HepG2 (cell line): Measurements from ENCODE around the gene SLBP. TPM values are rescaled to one million over a fixed set of nuclear protein-coding genes. Genes with fewer than 3 reads are reported as not detected.

Experiments
- GFI1 ChIP-seq: sonication (generic); formaldehyde crosslinking; IDR thresholded peaks from 2 replicates; pipeline ENCODE4 v1.5.0; 2020; ENCODE audit warnings: missing genetic modification reagents, mild to moderate bottlenecking, borderline replicate concordance
- GPN1 ChIP-seq: sonication (generic); formaldehyde crosslinking; IDR thresholded peaks from 2 replicates; pipeline ENCODE4 v1.5.1; 2020; ENCODE audit warnings: missing genetic modification reagents, borderline replicate concordance
- GTF2F1 ChIP-seq: fragments of 150-350 bp; IDR thresholded peaks from 2 replicates; pipeline ENCODE4 v1.6.1; 2014; ENCODE audit warnings: low read length
- HDAC1 ChIP-seq: sonication (generic); formaldehyde crosslinking; IDR thresholded peaks from 2 replicates; pipeline ENCODE4 v1.5.1; 2020; ENCODE audit warnings: mild to moderate bottlenecking, missing genetic modification reagents
- IRF1 ChIP-seq: sonication (generic); formaldehyde crosslinking; IDR thresholded peaks from 2 replicates; pipeline ENCODE4 v1.4.0; 2020; ENCODE audit warnings: low read depth, mild to moderate bottlenecking, missing genetic modification reagents
- MAX ChIP-seq: IDR thresholded peaks from 2 replicates; pipeline ENCODE4 v1.6.1; 2012; ENCODE audit warnings: inconsistent platforms
- MTF1 ChIP-seq: sonication (generic); formaldehyde crosslinking; IDR thresholded peaks from 2 replicates; pipeline ENCODE4 v1.5.0; 2020; ENCODE audit warnings: missing genetic modification reagents
- MXD4 ChIP-seq: IDR thresholded peaks from 2 replicates; pipeline ENCODE4 v1.6.1; 2016; ENCODE audit warnings: mild to moderate bottlenecking, missing biosample characterization, missing genetic modification reagents
- MZF1 ChIP-seq: sonication (generic); formaldehyde crosslinking; IDR thresholded peaks from 2 replicates; pipeline ENCODE4 v1.8.1; 2023; ENCODE audit warnings: mild to moderate bottlenecking, missing genetic modification reagents, borderline replicate concordance
- NFRKB ChIP-seq: fragments of 450-650 bp; IDR thresholded peaks from 2 replicates; pipeline ENCODE4 v1.6.1; 2017
- NRL ChIP-seq: sonication (generic); formaldehyde crosslinking; IDR thresholded peaks from 2 replicates; pipeline ENCODE4 v1.5.0; 2020; ENCODE audit warnings: missing genetic modification reagents, mild to moderate bottlenecking, moderate library complexity, borderline replicate concordance
- STAT5B ChIP-seq: sonication (generic); formaldehyde crosslinking; IDR thresholded peaks from 2 replicates; pipeline ENCODE4 v1.4.0; 2020; ENCODE audit warnings: missing genetic modification reagents
- TBL1XR1 ChIP-seq: fragments of 150-350 bp; IDR thresholded peaks from 2 replicates; pipeline ENCODE4 v1.6.1; 2014; ENCODE audit warnings: borderline replicate concordance, low read length; ENCODE audit not compliant: partially characterized antibody
- TEAD2 ChIP-seq: sonication (generic); formaldehyde crosslinking; IDR thresholded peaks from 2 replicates; pipeline ENCODE4 v1.9.0; 2021; ENCODE audit warnings: missing genetic modification reagents
- YEATS4 ChIP-seq: sonication (generic); formaldehyde crosslinking; IDR thresholded peaks from 2 replicates; pipeline ENCODE4 v1.4.0; 2020; ENCODE audit warnings: missing genetic modification reagents, borderline replicate concordance
- ZFP37 ChIP-seq: sonication (generic); formaldehyde crosslinking; IDR thresholded peaks from 2 replicates; pipeline ENCODE4 v1.4.0; 2020; ENCODE audit warnings: missing genetic modification reagents, borderline replicate concordance
- ZNF263 ChIP-seq: sonication (generic); formaldehyde crosslinking; IDR thresholded peaks from 2 replicates; pipeline ENCODE4 v1.4.0; 2020; ENCODE audit warnings: missing genetic modification reagents
- ZNF496 ChIP-seq: sonication (generic); formaldehyde crosslinking; IDR thresholded peaks from 2 replicates; pipeline ENCODE4 v1.8.1; 2023; ENCODE audit warnings: mild to moderate bottlenecking, moderate library complexity, missing genetic modification reagents; ENCODE audit not compliant: insufficient replicate concordance
- ZNF615 ChIP-seq: sonication (generic); formaldehyde crosslinking; IDR thresholded peaks from 2 replicates; pipeline ENCODE4 v1.5.0; 2020; ENCODE audit warnings: mild to moderate bottlenecking, missing genetic modification reagents, borderline replicate concordance
- ZNF788 ChIP-seq: sonication (generic); formaldehyde crosslinking; IDR thresholded peaks from 2 replicates; pipeline ENCODE4 v1.5.0; 2020; ENCODE audit warnings: mild to moderate bottlenecking, missing genetic modification reagents, borderline replicate concordance
- ZSCAN25 ChIP-seq: sonication (generic); formaldehyde crosslinking; IDR thresholded peaks from 2 replicates; pipeline ENCODE4 v1.8.0; 2022; ENCODE audit warnings: mild to moderate bottlenecking, missing genetic modification reagents
- polyA plus RNA-seq, 8 experiments: library from polyadenylated mRNA; depleted of rRNA in 3 of 8; stranded (reverse) in 7 of 8; unstranded in 1 of 8; fragments of >200 nt; fragmentation: Illumina TruSeq in 4 of 8; extraction: Trizol in 4 of 8; gene quantifications; 2 replicates each; pipeline versions ENCODE4 v1.2.1 to v1.2.3, GENCODE V29; 2011 to 2016; ENCODE audit warnings: low read depth in 4 of 8, missing spikeins in 1 of 8, mixed read lengths in 1 of 8; ENCODE audit not compliant: insufficient read depth in 1 of 8
- total RNA-seq, 5 experiments: library from RNA; depleted of rRNA; stranded (reverse); fragments of >200 nt; fragmentation: Illumina TruSeq; extraction: Trizol; gene quantifications; 2 replicates each; pipeline ENCODE4 v1.2.3, GENCODE V29; 2016; ENCODE audit warnings: low read depth in 1 of 5
- TF ChIP-seq, protein P1 (sequence below): sonication (generic); formaldehyde crosslinking; IDR thresholded peaks from 2 replicates; pipeline ENCODE4 v1.4.0; 2020; ENCODE audit warnings: mild to moderate bottlenecking, missing genetic modification reagents
- TF ChIP-seq, protein P2 (sequence below): IDR thresholded peaks from 2 replicates; pipeline ENCODE4 v1.6.1; 2016
- TF ChIP-seq, protein P3 (sequence below): sonication (generic); formaldehyde crosslinking; IDR thresholded peaks from 2 replicates; pipeline ENCODE4 v1.5.0; 2020; ENCODE audit warnings: mild to moderate bottlenecking, missing genetic modification reagents, borderline replicate concordance
- TF ChIP-seq, protein P4 (sequence below): sonication (generic); formaldehyde crosslinking; IDR thresholded peaks from 2 replicates; pipeline ENCODE4 v1.4.0; 2020; ENCODE audit warnings: missing genetic modification reagents, borderline replicate concordance

Gene SLBP
- total and polyA plus RNA-seq, 2 of the 13 experiments (the other 11 are each of a cell fraction or from before 2014, with no cell fraction given) = 43.9 to 104 TPM

DNA sequence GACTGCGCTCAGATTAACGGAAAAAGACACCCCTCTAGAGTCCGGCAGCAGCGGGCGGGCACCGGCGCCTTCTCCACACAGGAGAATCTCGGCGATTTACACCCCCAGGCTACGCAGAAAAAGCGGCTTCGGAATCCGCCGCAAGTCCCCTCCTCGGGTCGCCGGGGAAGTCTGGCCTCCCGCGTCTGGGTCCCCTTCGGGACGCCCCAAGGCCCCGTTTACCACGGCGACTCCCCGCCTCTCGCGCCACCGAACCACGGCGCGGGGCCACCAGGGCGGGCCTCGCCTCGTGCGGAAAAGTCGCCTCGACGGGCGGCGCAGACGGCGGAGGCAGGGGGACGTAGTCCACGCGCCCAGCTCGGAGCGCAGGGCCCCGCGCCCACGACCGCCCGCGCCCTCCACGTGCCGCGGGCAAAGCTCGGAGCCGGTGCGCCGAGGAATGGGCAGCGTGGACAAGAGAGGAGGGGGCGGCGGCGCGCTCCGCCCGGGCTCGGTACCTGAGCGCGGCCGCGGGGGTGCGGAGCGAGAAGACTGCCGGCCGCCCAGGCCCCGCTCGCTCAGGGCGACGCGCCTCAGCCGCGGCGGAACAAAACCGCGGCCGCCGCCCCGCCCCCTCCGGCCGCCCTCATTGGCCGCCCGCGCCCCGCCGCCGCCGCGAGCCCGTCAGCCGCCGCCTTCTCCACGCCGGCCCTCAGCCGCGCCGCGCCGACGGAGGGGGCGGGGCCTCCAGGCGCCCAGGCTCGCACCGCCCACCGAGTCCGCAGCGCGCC lies 28.2 kb downstream of the SLBP start, which contains the start of gene FAM53A (continued):
- no peak for TF ChIP-seq ZFP37
- TF ChIP-seq, protein P1, sequence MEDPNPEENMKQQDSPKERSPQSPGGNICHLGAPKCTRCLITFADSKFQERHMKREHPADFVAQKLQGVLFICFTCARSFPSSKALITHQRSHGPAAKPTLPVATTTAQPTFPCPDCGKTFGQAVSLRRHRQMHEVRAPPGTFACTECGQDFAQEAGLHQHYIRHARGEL (CRISPR knock-in tag) = no peak
- TF ChIP-seq, protein P2, sequence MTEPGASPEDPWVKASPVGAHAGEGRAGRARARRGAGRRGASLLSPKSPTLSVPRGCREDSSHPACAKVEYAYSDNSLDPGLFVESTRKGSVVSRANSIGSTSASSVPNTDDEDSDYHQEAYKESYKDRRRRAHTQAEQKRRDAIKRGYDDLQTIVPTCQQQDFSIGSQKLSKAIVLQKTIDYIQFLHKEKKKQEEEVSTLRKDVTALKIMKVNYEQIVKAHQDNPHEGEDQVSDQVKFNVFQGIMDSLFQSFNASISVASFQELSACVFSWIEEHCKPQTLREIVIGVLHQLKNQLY (CRISPR knock-in tag) = no peak
- no peak for TF ChIP-seq MZF1 (CRISPR knock-in tag)
- no peak for TF ChIP-seq ZSCAN25 (CRISPR knock-in tag)
- TF ChIP-seq, protein P3, sequence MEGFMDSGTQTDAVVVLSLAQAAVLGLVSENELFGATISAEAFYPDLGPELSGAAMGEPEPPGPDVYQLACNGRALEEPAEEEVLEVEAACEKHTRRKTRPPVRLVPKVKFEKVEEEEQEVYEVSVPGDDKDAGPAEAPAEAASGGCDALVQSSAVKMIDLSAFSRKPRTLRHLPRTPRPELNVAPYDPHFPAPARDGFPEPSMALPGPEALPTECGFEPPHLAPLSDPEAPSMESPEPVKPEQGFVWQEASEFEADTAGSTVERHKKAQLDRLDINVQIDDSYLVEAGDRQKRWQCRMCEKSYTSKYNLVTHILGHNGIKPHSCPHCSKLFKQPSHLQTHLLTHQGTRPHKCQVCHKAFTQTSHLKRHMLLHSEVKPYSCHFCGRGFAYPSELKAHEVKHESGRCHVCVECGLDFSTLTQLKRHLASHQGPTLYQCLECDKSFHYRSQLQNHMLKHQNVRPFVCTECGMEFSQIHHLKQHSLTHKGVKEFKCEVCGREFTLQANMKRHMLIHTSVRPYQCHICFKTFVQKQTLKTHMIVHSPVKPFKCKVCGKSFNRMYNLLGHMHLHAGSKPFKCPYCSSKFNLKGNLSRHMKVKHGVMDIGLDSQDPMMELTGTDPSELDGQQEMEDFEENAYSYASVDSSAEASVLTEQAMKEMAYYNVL (CRISPR knock-in tag) = no peak
- TF ChIP-seq ZNF263 = no peak
- TF ChIP-seq GPN1 (CRISPR knock-in tag) = no peak
- no peak for TF ChIP-seq TBL1XR1
- TF ChIP-seq, protein P4, sequence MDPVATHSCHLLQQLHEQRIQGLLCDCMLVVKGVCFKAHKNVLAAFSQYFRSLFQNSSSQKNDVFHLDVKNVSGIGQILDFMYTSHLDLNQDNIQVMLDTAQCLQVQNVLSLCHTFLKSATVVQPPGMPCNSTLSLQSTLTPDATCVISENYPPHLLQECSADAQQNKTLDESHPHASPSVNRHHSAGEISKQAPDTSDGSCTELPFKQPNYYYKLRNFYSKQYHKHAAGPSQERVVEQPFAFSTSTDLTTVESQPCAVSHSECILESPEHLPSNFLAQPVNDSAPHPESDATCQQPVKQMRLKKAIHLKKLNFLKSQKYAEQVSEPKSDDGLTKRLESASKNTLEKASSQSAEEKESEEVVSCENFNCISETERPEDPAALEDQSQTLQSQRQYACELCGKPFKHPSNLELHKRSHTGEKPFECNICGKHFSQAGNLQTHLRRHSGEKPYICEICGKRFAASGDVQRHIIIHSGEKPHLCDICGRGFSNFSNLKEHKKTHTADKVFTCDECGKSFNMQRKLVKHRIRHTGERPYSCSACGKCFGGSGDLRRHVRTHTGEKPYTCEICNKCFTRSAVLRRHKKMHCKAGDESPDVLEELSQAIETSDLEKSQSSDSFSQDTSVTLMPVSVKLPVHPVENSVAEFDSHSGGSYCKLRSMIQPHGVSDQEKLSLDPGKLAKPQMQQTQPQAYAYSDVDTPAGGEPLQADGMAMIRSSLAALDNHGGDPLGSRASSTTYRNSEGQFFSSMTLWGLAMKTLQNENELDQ (CRISPR knock-in tag) = no peak
- no peak for TF ChIP-seq GTF2F1
- TF ChIP-seq ZNF496 (CRISPR knock-in tag) = no peak
- no peak for TF ChIP-seq NFRKB
- TF ChIP-seq MTF1 = no peak
- TF ChIP-seq ZNF615 (CRISPR knock-in tag) = no peak
- peak; percentile 74 for TF ChIP-seq MAX
- TF ChIP-seq YEATS4 = peak; percentile 52; the same call in 1 of the 2 replicates
- no peak for TF ChIP-seq GFI1 (CRISPR knock-in tag)
- TF ChIP-seq NRL (CRISPR knock-in tag) = no peak
- no peak for TF ChIP-seq TEAD2 (CRISPR knock-in tag)
- no peak for TF ChIP-seq MXD4 (CRISPR knock-in tag)
- TF ChIP-seq ZNF788 (CRISPR knock-in tag) = no peak
- no peak for TF ChIP-seq STAT5B (CRISPR knock-in tag)
- TF ChIP-seq IRF1 (CRISPR knock-in tag) = no peak
- TF ChIP-seq HDAC1 (CRISPR knock-in tag) = 0 out of 2 replicates have a peak, but pooled peaks have one; percentile 36
